ENCODE data around the gene RBFOX1.

Gene RBFOX1

DNA sequence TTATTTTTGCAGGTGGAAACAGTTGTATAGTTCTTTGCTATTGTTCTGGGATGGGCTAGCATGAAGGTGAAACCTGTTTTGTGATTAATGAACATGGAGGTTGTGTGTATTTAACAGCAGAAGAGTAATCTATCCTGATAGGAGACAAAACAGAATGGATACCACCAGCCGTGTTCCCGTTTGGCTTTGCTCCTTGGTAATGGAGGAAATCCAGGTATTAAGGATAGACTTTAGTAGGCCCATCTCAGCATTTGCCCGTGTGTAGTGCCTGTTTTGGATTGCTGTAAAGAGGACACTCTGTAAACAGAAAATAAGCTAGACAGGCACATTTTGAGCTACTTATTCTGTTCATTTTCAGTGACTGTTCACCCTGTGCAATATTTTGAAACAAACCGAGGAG is 215.1 kb downstream of the RBFOX1 start:
- Histone ChIP-seq H3K27me3 (ENCODE audit: insufficient read depth, low read length, poor library complexity, severe bottlenecking) (no peaks in the 10 kb centered on the region), H3F3A (ENCODE audit: low read depth) (no peaks in the 10 kb centered on the region), H2AFZ (ENCODE audit: low read length) (no peak overlapping the region), H3K4me3 (ENCODE audit: low read length, poor library complexity, severe bottlenecking) (no peak overlapping the region), H3K9ac (ENCODE audit: low read depth, low read length, poor library complexity, severe bottlenecking) (no peak overlapping the region), H3K36me3 (ENCODE audit: insufficient read depth, low read length) (no peaks in the 10 kb centered on the region), H3K4me2 (ENCODE audit: low read depth, low read length, poor library complexity, severe bottlenecking) (no peak overlapping the region), H3K4me1 (ENCODE audit: insufficient read depth, low read length, poor library complexity, severe bottlenecking) (no peaks in the 10 kb centered on the region), H4K20me1 (ENCODE audit: insufficient read depth, low read length, poor library complexity, severe bottlenecking) (no peaks in the 10 kb centered on the region), H3K79me2 (ENCODE audit: insufficient read depth, low read length) (no peaks in the 10 kb centered on the region), H3K9me2 (replicated peaks; ENCODE audit: low read depth, low read length) (no peaks in the 10 kb centered on the region), H3K9me3 (ENCODE audit: insufficient read depth, low read depth, low read length) (no peaks in the 10 kb centered on the region)
- TF ChIP-seq, protein P1, sequence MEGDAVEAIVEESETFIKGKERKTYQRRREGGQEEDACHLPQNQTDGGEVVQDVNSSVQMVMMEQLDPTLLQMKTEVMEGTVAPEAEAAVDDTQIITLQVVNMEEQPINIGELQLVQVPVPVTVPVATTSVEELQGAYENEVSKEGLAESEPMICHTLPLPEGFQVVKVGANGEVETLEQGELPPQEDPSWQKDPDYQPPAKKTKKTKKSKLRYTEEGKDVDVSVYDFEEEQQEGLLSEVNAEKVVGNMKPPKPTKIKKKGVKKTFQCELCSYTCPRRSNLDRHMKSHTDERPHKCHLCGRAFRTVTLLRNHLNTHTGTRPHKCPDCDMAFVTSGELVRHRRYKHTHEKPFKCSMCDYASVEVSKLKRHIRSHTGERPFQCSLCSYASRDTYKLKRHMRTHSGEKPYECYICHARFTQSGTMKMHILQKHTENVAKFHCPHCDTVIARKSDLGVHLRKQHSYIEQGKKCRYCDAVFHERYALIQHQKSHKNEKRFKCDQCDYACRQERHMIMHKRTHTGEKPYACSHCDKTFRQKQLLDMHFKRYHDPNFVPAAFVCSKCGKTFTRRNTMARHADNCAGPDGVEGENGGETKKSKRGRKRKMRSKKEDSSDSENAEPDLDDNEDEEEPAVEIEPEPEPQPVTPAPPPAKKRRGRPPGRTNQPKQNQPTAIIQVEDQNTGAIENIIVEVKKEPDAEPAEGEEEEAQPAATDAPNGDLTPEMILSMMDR (conservative IDR thresholded peaks at IDR 0.05; ENCODE audit: low read length) = no peak
- TF ChIP-seq EZH2phosphoT487 (IDR thresholded peaks at IDR 0.05; ENCODE audit: borderline replicate concordance) = no peak

DNA sequence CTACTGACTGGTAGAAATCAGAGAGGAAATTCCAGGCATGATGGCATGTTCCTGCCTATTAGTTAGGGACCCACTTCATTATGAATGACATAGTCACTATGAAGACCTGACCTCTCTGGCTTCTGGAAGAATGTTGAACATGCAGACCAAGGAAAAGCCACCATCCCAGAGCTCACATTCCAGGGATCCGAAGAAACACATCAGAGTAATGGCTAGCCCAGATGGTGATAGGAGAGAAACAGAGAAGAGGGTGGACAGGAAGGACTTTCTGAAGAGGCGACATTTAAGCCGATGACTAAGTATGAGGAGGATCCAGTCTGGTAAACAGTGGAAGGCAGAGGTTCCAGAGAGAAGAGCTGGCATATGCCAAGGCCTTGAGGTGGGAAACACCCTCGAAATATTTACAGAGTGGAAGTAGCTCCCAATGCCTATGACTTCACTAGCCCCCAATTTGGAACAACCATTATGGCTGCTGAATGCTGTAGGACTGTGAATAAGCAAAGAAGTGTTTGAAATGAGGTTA is 216.2 kb downstream of the RBFOX1 start:
- Histone ChIP-seq H3F3A (ENCODE audit: low read depth) (no peaks in the 10 kb centered on the region), H3K4me2 (ENCODE audit: low read depth, low read length, poor library complexity, severe bottlenecking) (no peak overlapping the region), H3K9ac (ENCODE audit: low read depth, low read length, poor library complexity, severe bottlenecking) (no peak overlapping the region), H3K79me2 (ENCODE audit: insufficient read depth, low read length) (no peaks in the 10 kb centered on the region), H4K20me1 (ENCODE audit: insufficient read depth, low read length, poor library complexity, severe bottlenecking) (no peaks in the 10 kb centered on the region), H3K4me3 (ENCODE audit: low read length, poor library complexity, severe bottlenecking) (no peak overlapping the region), H2AFZ (ENCODE audit: low read length) (no peak overlapping the region), H3K9me3 (ENCODE audit: insufficient read depth, low read depth, low read length) (no peaks in the 10 kb centered on the region), H3K4me1 (ENCODE audit: insufficient read depth, low read length, poor library complexity, severe bottlenecking) (no peaks in the 10 kb centered on the region), H3K9me2 (replicated peaks; ENCODE audit: low read depth, low read length) (no peaks in the 10 kb centered on the region), H3K36me3 (ENCODE audit: insufficient read depth, low read length) (no peaks in the 10 kb centered on the region), H3K27me3 (ENCODE audit: insufficient read depth, low read length, poor library complexity, severe bottlenecking) (no peaks in the 10 kb centered on the region)
- no peak for TF ChIP-seq EZH2phosphoT487 (IDR thresholded peaks at IDR 0.05; ENCODE audit: borderline replicate concordance)
- TF ChIP-seq, protein P1 (conservative IDR thresholded peaks at IDR 0.05; ENCODE audit: low read length) = no peak

DNA sequence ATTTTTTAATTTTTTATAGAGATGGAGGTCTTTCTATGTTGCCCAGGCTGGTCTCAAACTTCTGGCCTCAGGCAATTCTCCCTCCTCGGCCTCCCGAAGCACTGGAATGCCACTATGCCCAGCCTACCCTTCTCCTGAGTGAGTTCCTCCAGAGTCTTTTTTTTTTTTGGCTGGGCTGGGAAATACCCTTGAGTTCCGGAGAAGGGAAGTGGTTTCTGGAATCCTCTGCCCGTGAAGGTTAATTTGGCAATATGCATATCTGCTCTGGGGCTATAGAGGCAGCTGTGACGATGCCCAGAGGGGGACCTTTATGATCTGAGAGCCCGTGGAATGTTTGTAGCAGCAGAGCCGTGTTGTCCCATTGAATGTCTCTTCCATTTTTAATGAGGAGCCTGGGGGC is 217.5 kb downstream of the RBFOX1 start:
- Histone ChIP-seq H2AFZ (ENCODE audit: low read length) (no peak overlapping the region), H3K9me2 (replicated peaks; ENCODE audit: low read depth, low read length) (no peaks in the 10 kb centered on the region), H3K79me2 (ENCODE audit: insufficient read depth, low read length) (no peaks in the 10 kb centered on the region), H3K36me3 (ENCODE audit: insufficient read depth, low read length) (no peaks in the 10 kb centered on the region), H3K9me3 (ENCODE audit: insufficient read depth, low read depth, low read length) (no peaks in the 10 kb centered on the region), H3K4me1 (ENCODE audit: insufficient read depth, low read length, poor library complexity, severe bottlenecking) (no peaks in the 10 kb centered on the region), H3F3A (ENCODE audit: low read depth) (no peaks in the 10 kb centered on the region), H3K4me2 (ENCODE audit: low read depth, low read length, poor library complexity, severe bottlenecking) (no peak overlapping the region), H3K27me3 (ENCODE audit: insufficient read depth, low read length, poor library complexity, severe bottlenecking) (no peaks in the 10 kb centered on the region), H3K4me3 (ENCODE audit: low read length, poor library complexity, severe bottlenecking) (no peak overlapping the region), H4K20me1 (ENCODE audit: insufficient read depth, low read length, poor library complexity, severe bottlenecking) (no peaks in the 10 kb centered on the region), H3K9ac (ENCODE audit: low read depth, low read length, poor library complexity, severe bottlenecking) (no peak overlapping the region)
- TF ChIP-seq, protein P1 (conservative IDR thresholded peaks at IDR 0.05; ENCODE audit: low read length) = no peak
- TF ChIP-seq EZH2phosphoT487 (IDR thresholded peaks at IDR 0.05; ENCODE audit: borderline replicate concordance) = no peak
